GM21381 (cell line): Measurements from ENCODE around the gene GSTM4.

Experiments
- ATAC-seq: cut with Tn5 transposase; IDR thresholded peaks from one replicate; pipeline ENCODE4 v1.9.1; 2021; ENCODE audit warnings: mild to moderate bottlenecking, moderate library complexity; ENCODE audit not compliant: unreplicated experiment

GSTM4 gene

DNA sequence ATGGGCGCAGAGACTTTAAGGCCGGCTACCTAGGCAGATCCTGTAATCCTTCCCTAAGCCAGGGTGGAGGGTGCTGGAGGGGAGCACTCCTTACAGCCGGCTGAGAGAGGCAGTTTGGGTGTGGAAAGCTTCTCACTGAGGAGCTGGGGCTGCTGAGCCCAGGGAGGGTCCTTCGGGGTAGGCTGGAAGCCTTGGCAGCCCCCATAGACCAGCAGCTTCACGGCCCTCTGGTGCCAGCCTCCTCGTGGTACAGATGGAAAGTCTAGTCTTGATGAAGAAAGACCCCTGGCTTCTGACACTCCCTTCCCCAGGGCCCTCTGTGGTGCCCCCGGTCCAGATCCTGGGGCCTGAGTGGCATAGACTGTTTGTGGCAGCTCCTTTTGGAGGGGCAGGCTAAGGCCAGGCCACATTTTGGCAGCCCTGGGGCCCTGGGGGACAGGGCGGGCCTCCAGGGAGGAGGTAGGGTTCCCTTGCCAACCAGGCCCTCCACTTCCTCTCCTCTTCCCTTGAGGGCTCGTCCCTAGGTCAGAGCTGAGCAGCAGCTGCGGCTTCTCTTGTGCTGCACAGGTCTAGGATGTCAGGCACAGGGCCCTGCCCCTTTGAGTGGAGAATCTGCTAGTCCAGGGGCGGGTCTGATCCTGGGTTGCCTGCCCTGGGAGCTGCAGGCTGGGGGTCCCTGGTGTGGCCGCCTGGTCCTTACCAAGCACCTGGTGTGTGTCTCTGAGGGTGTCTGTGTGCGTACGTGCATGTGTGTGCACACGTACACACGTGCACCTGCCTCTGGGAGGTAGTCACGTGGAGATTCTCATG is 31.5 kb upstream of the GSTM4 start:
- ATAC-seq: no peak

DNA sequence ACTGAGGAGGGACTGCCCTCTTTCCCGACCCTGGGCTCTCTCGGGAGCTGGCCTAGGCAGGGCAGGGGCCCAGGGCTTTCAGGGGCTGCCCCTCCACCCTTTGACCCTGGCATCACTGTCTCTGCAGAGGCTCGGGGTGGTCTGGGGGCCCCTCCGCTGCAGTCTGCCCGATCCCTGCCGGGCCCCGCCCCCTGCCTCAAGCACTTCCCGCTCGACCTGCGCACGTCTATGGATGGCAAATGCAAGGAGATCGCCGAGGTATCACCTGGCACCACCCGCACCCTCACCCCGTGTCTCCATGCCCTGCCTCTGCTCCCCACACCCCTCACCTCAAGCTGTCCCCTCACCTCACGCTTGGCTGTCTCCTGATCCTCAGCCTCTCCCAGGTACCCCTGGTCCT is 30.7 kb upstream of the GSTM4 start:
- ATAC-seq: no peak

DNA sequence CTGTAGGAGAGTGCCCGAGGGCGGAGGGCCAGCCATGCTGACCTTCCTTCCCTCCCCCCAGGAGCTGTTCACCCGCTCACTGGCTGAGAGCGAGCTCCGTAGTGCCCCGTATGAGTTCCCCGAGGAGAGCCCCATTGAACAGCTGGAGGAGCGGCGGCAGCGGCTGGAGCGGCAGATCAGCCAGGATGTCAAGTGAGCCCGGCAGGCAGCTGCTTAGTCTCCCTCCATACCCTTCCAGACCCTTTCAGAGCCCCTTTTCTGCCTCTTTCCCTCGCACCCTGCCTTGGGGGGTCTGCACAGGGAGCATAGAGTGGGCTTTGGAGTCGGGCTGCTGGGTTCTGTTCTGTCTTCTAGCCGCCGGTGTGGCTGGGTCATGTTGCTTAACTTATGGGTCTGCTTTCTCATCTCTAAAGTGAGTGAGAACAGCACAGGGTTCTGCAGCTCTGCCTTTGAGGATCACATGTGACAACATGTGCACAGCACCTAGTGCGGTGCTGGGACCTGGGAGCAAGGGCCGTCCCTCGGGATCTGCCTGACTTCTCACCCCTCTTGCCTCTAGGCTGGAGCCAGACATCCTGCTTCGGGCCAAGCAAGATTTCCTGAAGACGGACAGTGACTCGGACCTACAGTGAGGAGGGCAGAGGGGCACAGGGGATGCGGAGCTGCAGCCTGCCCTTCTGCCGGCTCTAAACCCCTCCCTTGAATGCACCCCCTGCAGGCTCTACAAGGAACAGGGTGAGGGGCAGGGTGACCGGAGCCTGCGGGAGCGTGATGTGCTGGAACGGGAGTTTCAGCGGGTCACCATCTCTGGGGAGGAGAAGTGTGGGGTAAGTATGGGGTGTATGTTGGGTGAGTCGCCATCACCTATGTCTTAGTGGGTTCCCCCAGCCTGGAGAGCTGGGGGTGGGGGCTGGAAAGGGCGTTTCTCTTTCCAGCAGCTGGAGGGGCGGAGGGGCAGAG is 30.0 kb upstream of the GSTM4 start:
- no peak for ATAC-seq

DNA sequence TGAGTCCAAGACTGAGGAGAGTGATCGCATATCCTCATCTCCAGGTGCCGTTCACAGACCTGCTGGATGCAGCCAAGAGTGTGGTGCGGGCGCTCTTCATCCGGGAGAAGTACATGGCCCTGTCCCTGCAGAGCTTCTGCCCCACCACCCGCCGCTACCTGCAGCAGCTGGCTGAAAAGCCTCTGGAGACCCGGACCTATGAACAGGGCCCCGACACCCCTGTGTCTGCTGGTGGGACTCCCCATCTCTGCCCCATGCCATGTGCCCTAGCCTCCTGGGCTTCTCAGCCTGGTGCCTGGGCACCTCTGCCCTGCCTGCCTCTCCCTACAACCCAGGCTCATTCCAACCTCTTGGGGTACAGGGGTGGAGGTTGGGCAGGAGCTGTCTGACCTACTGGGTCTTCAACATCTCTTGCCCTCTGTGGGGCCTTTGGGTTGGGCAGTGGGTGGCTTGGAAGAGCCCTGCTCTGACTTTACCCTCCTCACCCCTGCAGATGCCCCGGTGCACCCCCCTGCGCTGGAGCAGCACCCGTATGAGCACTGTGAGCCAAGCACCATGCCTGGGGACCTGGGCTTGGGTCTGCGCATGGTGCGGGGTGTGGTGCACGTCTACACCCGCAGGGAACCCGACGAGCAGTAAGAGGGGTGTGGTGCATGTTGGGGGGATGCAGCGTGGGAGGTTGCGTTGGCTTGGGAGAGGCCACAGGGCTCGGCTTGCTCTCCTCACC is 29.1 kb upstream of the GSTM4 start:
- no peak for ATAC-seq

DNA sequence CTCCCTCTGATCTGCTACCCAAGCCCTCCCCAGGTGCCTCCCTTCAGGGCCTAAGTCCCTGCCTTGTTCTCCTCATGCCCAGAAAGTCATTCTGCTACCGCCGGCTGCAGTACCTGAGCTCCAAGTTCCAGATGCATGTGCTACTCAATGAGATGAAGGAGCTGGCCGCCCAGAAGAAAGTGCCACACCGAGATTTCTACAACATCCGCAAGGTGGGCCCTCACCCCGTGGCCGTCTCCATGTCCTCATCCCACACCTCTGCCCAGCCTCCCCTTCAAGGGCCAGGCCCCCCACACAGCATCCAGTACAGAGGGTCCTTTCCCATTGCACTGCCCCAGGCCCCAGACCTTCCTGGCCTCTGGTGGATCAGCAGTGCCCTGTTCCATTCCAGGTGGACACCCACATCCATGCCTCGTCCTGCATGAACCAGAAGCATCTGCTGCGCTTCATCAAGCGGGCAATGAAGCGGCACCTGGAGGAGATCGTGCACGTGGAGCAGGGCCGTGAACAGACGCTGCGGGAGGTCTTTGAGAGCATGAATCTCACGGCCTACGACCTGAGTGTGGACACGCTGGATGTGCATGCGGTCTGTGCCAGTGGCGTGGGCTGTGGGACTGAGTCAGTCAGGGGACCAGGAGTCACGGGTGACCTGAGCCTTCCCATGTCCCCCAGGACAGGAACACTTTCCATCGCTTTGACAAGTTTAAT is 28.1 kb upstream of the GSTM4 start:
- no peak for ATAC-seq

DNA sequence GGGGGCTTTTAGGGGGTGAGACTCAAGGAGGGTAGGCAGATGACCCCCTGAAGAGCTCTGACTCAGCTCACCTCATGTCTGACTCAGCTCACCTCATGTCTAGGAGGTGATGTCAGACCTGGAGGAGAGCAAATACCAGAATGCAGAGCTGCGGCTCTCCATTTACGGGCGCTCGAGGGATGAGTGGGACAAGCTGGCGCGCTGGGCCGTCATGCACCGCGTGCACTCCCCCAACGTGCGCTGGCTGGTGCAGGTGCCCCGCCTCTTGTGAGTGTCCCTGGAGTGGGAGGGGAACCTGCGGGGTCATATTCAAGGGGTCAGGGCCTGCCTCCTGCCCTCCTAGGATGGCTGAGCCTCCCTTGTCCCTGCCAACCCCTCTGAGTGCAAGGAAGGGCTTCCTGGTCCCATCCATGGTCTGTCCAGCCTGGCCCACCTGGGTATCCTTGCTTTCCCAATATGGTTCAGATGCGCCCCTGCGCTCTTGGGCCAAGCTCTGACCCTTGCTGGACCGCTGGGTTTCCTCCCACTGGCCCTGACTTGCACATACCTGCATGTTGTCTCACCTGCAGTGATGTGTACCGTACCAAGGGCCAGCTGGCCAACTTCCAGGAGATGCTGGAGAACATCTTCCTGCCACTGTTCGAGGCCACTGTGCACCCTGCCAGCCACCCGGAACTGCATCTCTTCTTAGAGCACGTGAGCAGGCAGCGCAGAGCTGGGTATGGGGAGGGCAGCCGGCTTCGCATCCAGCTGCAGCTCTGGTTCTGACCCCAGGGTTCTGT is 27.2 kb upstream of the GSTM4 start:
- ATAC-seq: no peak

DNA sequence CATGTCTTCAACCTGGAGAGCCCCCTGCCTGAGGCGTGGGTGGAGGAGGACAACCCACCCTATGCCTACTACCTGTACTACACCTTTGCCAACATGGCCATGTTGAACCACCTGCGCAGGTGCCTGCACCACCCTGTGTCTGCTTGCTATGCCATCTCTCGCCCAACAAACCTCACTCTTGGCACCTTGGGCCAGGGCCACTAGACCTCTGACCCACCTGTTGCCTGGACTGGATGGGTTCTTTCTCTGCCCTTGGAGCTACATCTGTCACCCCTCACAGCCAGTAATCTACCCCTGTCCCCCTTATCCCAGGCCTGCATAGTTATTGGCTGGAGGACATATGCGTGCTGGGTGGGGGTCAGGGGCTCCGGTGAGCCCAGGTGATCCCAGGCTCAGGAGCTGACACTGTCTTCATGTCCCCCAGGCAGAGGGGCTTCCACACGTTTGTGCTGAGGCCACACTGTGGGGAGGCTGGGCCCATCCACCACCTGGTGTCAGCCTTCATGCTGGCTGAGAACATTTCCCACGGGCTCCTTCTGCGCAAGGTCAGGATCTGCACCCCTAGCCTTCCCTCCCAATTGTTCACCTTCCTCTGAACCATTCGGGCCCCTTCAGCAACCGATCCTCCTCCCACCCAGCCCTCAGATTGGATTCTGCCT is 26.4 kb upstream of the GSTM4 start:
- no peak for ATAC-seq

DNA sequence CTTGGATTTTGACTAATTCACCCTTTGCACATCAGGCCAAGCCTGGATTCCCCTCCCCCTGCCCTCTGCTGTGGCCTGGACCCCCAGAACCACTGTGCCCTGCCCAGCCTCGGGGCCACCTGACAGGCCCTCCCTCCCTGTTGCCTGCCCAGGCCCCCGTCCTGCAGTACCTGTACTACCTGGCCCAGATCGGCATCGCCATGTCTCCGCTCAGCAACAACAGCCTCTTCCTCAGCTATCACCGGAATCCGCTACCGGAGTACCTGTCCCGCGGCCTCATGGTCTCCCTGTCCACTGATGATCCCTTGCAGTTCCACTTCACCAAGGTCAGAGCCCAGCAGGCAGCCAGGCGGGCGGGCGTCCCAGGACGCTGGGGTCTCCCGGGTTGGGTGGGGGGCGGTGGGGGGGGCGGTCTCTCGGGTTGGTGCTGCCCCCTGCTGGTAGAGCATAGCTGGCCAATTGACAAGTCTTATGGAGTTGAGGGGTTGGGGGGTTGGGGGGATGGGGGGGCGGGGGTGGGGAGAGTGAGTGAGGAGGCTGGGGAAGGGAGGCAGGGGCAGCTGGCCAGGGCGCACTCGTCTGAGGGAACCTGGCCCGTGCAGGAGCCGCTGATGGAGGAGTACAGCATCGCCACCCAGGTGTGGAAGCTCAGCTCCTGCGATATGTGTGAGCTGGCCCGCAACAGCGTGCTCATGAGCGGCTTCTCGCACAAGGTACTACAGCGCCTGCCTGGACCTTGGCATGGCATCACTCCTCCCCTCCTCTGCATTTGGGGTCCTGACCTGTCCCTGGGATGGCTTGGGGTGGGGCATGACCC is 25.6 kb upstream of the GSTM4 start:
- ATAC-seq: no peak

DNA sequence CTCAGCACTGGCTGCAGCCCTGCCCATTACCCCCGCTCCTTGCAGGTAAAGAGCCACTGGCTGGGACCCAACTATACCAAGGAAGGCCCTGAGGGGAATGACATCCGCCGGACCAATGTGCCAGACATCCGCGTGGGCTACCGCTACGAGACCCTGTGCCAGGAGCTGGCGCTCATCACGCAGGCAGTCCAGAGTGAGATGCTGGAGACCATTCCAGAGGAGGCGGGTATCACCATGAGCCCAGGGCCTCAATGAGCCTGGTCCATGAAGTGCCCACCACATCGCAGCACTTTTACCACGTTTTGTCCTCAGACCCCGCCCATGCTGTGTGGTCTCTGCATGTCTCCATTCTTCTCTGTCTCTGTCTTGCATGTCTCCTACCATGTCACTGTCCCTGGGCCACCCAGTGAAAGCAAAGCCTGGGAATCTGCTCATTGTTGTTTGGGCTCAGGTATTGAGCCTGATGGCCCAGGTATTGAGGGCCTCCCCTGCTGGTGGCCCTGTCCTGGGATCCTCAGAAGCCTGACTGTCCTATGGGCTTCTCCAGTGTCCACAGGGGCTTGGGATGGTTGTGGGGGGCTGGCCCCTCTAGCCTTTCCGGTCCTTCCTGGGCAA is 24.9 kb upstream of the GSTM4 start:
- no peak for ATAC-seq

DNA sequence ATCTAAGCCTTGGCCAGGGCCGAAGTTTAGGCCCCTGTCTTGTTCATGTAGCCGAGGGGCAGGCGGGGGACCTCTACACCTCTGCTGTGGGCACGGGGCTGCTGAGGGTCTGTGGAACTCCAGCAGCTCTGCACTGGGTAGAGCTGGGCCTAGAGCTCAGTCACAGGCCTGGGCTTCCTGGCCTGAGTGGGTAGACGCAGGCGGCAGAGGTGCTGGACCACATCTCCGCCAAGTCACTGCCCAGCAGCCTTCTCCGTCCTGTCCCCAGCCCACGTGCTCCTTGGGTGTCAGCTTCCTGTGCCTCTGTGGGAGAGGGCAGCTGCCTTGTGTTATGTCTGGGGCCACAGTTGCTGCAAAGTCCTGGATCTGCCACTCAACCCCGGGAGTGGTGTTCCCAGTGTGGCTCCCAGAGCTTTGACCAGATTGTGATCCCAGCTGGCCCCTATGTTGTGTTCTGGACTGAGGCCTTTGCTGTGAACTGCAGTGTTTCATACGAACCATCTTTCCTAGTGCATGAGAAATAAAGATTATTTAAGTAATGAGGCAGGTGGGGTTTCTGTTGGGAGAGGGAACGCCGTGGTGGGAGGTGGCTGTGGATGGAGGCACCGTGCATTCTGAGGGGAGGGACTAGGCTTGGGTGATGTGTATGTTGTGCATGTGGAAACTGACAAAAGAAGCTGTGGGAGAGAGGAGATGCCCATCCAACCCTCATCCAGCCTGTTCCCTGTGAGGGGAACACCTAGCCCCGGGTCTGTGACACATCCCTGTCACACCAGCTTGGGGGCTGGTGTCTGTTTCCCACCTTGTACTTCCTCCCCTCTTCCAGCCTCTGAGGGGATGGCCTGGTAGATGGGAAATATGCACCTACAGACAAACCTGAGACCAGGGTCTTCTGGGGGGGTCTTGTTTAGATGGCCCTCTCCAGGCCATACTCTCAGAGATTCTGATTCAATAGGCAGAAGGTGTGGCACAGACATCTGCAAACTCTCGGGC is 24.1 kb upstream of the GSTM4 start:
- no peak for ATAC-seq

DNA sequence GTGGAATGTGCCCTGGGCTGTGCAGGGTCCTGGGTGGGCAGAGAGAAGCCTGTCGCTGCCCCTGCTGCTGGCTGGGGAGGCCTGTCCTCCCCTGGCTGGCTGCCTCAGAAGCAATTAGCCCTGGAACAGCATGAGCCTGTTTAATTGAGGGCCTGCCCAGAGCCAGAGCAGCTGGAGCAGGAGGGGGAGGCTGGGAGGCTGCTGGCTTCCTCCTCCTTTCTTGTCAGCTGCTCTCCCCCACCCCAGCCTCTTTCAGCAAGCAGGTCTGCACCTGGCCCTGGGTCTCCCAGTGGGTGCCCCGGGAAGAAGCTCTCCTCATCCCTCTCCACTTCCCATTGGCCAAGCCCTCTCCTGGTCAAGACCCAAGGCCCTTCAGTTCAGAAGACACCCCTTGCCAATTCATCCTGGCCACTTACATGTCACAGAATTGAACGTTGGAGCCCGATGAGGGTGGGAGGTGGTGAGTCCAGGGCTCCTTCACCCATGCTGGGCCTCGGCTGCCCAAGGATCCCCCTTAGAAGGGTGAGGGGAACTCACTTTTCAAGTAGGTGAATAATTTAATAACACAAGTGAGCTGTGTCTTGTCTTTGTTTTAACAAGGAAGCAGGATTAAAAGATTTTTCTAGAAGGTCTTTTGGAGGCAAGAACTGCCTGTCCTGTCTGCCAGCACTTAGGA is 23.1 kb upstream of the GSTM4 start:
- ATAC-seq: no peak

DNA sequence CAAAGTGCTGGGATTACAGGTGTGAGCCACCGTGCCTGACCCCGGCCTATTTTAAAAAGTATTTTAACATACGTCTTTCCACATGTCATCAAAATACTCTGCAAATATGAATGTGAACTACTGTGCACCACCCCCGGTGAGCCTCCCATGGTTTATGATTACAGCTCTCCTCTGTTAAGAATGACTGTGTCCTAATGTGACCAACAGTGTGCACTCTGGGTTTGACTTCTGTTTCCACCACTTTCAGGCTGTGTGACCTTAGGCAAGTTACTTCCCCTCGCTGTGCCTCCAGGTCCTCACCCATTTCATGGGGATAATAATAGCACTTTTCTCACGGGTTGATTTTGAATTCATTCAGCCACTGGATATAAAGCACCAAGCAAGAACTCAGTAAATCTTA is 21.6 kb upstream of the GSTM4 start:
- no peak for ATAC-seq

DNA sequence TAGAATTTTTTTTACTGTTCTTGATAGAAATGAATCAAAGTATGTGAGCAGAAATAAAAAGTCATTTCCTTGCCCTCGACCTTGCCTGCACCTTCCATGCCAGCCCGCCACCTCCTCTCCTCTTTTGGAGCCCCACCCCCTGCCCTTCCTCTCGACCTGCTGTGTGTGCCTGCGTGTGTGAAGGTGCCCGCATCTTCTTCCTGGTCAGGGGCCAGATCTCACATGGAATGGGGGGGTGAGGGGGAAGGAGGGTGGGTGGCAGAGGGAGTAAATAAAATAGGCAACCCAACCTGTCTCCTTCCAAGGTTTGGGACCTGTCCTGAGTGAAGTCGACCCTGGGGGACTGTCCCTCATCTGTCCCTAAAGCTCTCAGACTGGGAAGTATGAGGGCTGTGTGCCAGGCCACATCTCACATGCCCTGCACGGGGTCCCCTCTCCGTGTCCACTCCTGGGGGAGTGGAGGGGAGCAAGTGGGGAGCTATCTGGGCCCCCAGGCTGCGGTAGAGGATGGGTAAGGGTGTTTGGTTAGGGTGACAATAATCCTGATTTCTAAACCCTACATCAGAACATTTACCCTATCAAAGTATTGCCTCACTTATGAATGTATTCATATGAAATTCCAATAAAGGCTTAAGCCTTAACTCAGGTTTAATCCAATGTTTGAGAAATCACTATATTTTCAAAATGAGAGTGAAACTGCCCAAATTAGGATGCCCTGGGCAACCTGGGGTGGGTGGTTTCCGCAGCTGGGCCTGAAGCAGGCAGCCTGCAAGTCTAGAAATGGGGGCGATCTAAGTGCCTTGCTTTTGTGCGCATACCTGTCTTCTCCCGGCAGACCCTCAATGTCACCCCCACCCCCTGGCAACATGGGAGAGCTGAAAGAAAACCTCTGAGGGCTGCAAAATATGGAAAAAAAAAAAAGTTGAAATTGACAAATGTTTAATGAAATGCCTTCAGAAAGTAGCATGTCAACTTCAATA is 20.8 kb upstream of the GSTM4 start:
- ATAC-seq: no peak

DNA sequence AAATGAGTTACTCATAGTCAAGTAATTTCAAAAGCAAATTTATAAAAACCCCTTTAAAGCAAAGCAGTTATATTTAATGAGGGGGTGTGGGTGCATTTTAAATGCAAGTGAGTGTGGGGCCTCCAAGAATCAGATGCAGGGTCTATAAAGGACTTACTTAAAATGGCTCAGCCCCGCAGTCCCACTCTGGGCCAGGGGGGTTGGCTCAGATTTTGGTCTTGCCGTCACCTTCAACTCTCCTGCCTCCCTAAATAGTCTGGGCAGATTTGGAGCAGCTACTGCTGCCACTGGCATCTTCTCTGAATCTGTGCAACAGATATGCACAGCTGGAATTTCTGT is 20.1 kb upstream of the GSTM4 start:
- no peak for ATAC-seq

DNA sequence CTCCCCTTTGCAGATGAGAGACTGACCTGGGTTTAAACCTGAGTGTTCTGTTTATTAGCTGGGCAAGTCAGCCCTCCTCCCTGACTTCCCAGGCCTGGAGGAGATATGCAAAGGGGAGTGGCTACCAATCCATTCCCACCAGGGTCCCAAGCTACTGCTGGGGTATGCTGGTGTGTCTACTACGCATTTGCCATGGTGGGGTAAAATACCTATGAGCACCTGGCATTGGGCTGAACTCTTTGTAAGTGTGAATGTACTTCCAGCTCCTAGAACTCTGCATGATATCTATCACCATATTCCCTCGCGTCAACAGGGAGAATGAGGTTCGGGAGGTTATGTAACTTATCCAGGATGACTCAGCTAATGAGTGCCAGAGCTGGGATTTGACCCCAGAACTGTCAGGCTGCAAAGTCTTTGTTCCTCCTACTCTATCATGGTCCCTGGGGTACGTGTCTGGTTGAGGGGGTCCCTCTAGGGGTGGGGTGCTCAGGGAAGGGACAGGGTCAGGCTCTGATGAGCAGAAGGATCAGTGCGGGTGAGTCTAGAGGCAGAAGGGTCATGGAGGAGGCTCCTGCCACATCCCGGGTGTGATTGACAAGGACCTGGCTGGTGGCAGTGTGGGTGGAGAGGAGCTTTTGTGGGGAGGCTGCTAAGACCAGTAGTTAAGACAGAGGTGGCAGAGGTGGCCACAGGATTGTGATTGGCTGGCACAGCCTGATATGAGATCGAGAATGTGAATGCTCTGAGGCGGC is 19.5 kb upstream of the GSTM4 start:
- ATAC-seq: no peak
